HG03520 (cell line): ENCODE results near the gene NAPSA.

Source experiments
- ATAC-seq: cut with Tn5 transposase; IDR thresholded peaks from one replicate; pipeline ENCODE4 v1.9.1; 2021; ENCODE audit warnings: mild to moderate bottlenecking, moderate library complexity; ENCODE audit not compliant: unreplicated experiment

The NAPSA gene

GRCh38 chr19:50318438-50318837, 47.0 kb downstream of the NAPSA start:
- no peak for ATAC-seq

GRCh38 chr19:50317115-50317514, 48.3 kb downstream of the NAPSA start:
- ATAC-seq: no peak

GRCh38 chr19:50315773-50316448, 49.5 kb downstream of the NAPSA start:
- ATAC-seq: no peak

GRCh38 chr19:50314724-50315708, 50.4 kb downstream of the NAPSA start:
- no peak for ATAC-seq

- no peak for ATAC-seq
These were observed 51.5 kb downstream of the NAPSA start for GRCh38 chr19:50313812-50314536.

GRCh38 chr19:50312967-50313811, 52.2 kb downstream of the NAPSA start:
- ATAC-seq: no peak

- ATAC-seq: no peak
These were observed 53.5 kb downstream of the NAPSA start for GRCh38 chr19:50311723-50312635.

GRCh38 chr19:50310759-50311465, 54.5 kb downstream of the NAPSA start:
- no peak for ATAC-seq

- ATAC-seq: no peak
These were observed 55.9 kb downstream of the NAPSA start for GRCh38 chr19:50309396-50310125.

- ATAC-seq: no peak
These were observed 56.4 kb downstream of the NAPSA start for GRCh38 chr19:50308991-50309390.
